Measurements from ENCODE around the gene SYT8.

SYT8 gene

DNA sequence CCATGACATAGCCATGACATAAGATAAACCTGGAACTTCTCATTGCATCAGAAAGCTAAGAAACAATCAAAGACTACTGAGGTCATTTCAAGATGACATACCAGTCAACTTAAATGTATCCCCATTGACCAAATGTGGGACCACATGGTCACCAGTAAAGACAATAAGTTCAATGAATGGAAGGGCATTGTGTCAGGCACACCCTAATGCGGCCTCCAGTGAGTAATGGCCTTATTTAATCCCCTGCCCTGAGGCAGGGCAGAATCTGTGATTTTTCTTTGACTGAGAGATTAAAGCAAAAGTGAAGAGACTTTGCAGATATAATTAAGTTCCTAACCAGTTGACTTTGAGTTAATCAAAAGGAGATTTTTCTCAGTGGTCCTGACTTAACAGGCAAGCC, 17.3 kb upstream of the SYT8 start:
- DNase-seq (ENCODE audit: low spot score) = no peak

DNA sequence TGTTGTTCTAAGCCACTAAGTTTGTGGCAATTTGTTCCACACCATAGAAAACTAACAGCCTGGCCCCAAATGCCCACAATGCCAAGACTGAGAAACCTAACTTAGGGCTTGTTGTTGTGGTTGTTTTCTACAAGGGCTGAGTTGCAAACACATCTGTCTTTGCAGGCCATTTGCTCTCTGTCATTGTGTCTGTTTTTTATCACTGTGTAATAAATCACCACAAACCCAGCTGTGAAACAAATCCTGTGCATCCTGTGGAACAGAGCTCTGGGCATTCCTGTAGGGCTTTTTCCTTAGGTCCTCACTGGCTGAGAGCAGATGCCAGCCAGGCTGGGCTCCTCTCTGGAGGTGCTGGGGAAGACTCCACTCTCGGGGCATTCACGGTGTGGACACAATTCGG, 15.7 kb upstream of the SYT8 start:
- DNase-seq (ENCODE audit: low spot score) = no peak

- DNase-seq (ENCODE audit: low spot score) = no peak
Observed at GRCh38 chr11:1820463-1821325, 14.1 kb upstream of the SYT8 start.

GRCh38 chr11:1821562-1821961, 13.2 kb upstream of the SYT8 start:
- DNase-seq (ENCODE audit: low spot score) = no peak

GRCh38 chr11:1822648-1823375, 12.0 kb upstream of the SYT8 start:
- no peak for DNase-seq (ENCODE audit: low spot score)

DNA sequence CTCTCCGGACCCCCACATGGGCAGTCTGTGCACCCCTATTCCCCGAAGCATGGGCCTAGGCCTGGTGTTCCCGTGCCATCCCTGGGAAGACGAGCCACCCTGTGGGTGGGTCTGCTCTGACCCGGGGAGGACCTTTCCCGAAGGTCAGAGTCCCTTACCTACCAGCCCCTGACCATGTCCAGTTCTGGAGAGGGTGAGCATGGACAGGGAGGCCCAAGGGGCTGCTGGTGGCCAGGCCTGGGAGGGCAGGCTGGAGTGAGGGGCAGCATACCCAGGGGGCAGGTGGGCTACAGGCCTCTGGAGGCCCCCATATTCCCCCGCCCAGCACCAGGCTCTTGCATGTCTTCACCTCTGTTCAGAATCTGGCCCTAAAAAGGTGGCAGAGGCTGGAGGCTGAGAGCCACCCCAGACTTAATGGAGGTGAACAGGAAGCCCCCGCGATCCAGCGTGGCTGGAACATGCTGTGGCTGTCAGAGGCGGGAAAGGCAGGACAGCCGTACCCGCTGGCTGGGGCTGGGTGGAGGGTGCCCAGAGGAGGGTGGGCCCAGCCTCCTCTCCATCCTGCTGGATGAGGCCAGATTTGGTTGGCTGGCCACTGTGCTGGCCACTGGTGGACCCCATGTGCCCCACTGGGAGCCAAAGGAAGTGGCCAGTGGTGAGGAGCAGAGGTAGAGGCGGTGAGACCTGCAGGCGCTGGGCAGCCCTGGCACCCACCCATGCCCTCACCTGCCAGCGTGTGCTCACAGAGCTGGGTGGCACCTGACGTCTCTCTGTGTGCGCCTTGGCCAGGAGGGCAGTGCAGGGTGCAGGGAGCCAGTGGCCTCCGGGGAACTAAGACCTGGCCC, 11.2 kb upstream of the SYT8 start:
- DNase-seq (ENCODE audit: low spot score) = no peak

GRCh38 chr11:1824221-1825038, 10.4 kb upstream of the SYT8 start:
- no peak for DNase-seq (ENCODE audit: low spot score)

DNA sequence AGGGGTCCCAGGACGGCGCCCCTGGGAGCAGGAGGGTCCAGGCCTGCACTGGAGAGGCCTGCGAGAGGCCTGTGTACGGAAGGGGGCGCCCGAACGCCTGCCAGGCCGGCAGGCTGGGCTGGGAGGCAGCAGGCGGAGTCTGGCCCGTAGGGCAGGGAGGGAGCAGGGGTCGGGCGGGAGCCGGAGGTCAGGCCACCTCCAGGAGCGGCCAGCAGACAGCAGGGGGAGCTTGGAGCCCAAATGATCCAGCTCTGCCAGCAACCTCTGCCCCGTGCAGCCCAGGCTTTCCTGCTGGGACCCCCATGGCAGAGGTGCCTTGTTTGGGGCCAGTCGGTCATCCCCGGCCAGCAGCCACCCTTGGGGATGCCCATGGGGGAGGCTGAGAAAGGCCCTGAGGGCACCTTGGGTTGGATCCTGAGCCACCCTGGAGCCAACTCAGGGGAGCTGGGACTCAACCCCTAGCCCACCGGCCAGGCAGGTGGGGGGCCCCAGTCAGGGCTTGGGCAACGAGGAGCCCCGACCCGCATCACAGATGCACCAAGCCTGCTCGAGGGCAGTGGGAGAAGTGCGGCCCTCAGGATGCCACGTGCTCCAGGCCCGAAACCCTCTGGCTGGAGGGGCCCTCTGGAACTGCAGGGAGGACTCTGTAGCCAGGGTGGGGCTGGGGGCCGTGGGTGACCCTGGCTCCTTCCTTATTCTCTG, 9.6 kb upstream of the SYT8 start:
- DNase-seq (ENCODE audit: low spot score) = no peak

GRCh38 chr11:1825785-1826451, 8.9 kb upstream of the SYT8 start:
- no peak for DNase-seq (ENCODE audit: low spot score)

GRCh38 chr11:1826552-1827094, 8.2 kb upstream of the SYT8 start:
- DNase-seq (ENCODE audit: low spot score) = no peak

- no peak for DNase-seq (ENCODE audit: low spot score)
Observed at GRCh38 chr11:1827095-1827813, 7.5 kb upstream of the SYT8 start.

- no peak for DNase-seq (ENCODE audit: low spot score)
Observed at GRCh38 chr11:1827931-1828330, 6.9 kb upstream of the SYT8 start.

DNA sequence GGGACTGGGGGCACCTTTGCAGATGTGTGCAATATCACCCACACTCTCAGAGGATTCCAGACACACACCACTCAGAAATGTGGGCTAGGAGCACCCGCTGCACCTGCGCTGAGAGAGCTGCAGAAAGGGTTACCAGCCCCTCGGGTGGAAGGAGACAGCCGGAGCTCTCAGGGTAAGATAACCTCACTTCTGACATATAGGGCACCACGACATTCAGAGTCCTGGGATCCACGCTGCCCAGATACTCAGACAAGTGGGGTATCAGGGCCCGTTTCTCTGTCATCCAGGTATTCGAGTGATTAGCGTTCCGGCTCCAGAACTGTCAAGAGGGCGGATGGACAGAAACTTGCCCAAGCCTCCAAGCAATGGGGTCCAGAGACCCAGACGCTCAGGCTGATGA, 6.2 kb upstream of the SYT8 start:
- DNase-seq (ENCODE audit: low spot score) = no peak

GRCh38 chr11:1829039-1829820, 5.6 kb upstream of the SYT8 start:
- DNase-seq (ENCODE audit: low spot score) = no peak

- DNase-seq (ENCODE audit: low spot score) = no peak
Observed at GRCh38 chr11:1830004-1830321, 4.8 kb upstream of the SYT8 start.

GRCh38 chr11:1830322-1831223, 4.2 kb upstream of the SYT8 start:
- DNase-seq (ENCODE audit: low spot score) = no peak

- no peak for DNase-seq (ENCODE audit: low spot score)
Observed at GRCh38 chr11:1831338-1832210, 3.2 kb upstream of the SYT8 start.

All from hematopoietic multipotent progenitor cell treated with erythropoietin and hydrocortisone succinate and interleukin-3 and kit ligand, for 17 days (in vitro differentiated cells).